OCI-LY3 (cell line): ENCODE results near the gene RASGRF2.
A peak's percentile ranks its signal among the peaks of the same experiment; 100 is the strongest.

Experiments
- H2AFZ ChIP-seq: fragments of 200-600, 300-600 bp; shearing (Covaris generic); 2 replicates; pipeline ENCODE4 v1.6.0; 2014; ENCODE audit warnings: antibody characterized with exemption, low read depth, low read length
- H3K27ac ChIP-seq: fragments of 200-600, 300-600 bp; sonication (generic); 2 replicates; pipeline ENCODE4 v1.5.1; 2014; ENCODE audit warnings: mild to moderate bottlenecking, low read length, moderate library complexity, mixed read lengths
- H3K27me3 ChIP-seq: fragments of 200-600, 300-600 bp; sonication (generic); 2 replicates; pipeline ENCODE4 v1.6.1; 2014; ENCODE audit warnings: low read depth, low read length, mixed read lengths
- H3K36me3 ChIP-seq: fragments of 200-600, 300-600 bp; sonication (generic); replicated peaks from 2 replicates; pipeline ENCODE3; 2014; ENCODE audit warnings: low read depth, low read length, mixed read lengths
- H3K4me1 ChIP-seq: fragments of 300-600, 200-600 bp; sonication (generic); 2 replicates; pipeline ENCODE4 v1.6.1; 2014; ENCODE audit warnings: low read length, mixed read lengths
- H3K4me2 ChIP-seq: fragments of 200-600, 300-600 bp; sonication (generic); 2 replicates; pipeline ENCODE4 v1.6.1; 2014; ENCODE audit warnings: low read length, mixed read lengths
- H3K4me3 ChIP-seq: fragments of 300-600, 200-600 bp; sonication (generic); 2 replicates; pipeline ENCODE4 v1.5.1; 2014; ENCODE audit warnings: antibody characterized with exemption, mild to moderate bottlenecking, low read length, moderate library complexity
- H3K79me2 ChIP-seq: fragments of 300-600, 200-600 bp; shearing (Covaris generic); 2 replicates; pipeline ENCODE4 v1.6.1; 2014; ENCODE audit warnings: mild to moderate bottlenecking, low read length, mixed read lengths
- H3K9ac ChIP-seq: fragments of 300-600, 200-600 bp; shearing (Covaris generic); 2 replicates; pipeline ENCODE4 v1.6.0; 2014; ENCODE audit warnings: mild to moderate bottlenecking, low read length, moderate library complexity
- H3K9me3 ChIP-seq: fragments of 200-600, 300-600 bp; shearing (Covaris generic); 2 replicates; pipeline ENCODE4 v1.6.1; 2014; ENCODE audit warnings: low read length, mixed read lengths; ENCODE audit not compliant: insufficient read depth
- H4K20me1 ChIP-seq: fragments of 200-600, 300-600 bp; sonication (generic); 2 replicates; pipeline ENCODE4 v1.6.1; 2016; ENCODE audit warnings: low read length, mixed read lengths; ENCODE audit not compliant: insufficient read depth
- EZH2phosphoT487 ChIP-seq: fragments of 200-600 bp; shearing (Covaris generic); IDR thresholded peaks from 2 replicates; pipeline ENCODE4 v1.6.1; 2018; ENCODE audit warnings: antibody characterized with exemption, mixed run types, low read depth
- TF ChIP-seq, protein P1 (sequence below): fragments of 200-600, 300-600 bp; sonication (generic); IDR thresholded peaks from 2 replicates; pipeline ENCODE4 v1.5.1; 2014; ENCODE audit warnings: antibody characterized with exemption, low read length, low read depth

The RASGRF2 gene

DNA sequence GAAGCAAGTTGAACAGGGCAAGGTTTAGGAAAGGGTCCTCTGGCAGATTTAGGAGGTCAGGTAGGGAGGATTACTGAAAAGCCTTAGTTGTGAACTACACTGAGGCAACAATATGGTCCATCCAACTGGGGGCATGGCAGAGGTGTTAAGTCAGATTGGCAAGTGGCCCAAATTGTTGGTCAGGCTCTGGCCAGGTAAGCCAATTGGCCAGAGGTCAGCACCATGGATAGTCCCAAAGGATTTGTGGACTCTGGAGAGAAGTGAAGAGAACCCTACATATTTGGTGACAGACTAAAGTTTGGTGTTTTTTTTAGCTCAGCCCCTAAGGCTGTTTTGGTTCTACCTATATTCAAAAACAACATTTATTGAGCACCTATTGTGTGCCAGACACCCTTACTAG, 39.1 kb upstream of the RASGRF2 start:
- no peaks in the 10 kb centered on the region for H3K79me2 ChIP-seq
- no peak overlapping the region for H3K4me3 ChIP-seq
- no peak overlapping the region for H3K27ac ChIP-seq
- H3K4me2 ChIP-seq: no peak overlapping the region
- no peak overlapping the region for H2AFZ ChIP-seq
- H4K20me1 ChIP-seq: no peaks in the 10 kb centered on the region
- H3K36me3 ChIP-seq: no peaks in the 10 kb centered on the region
- TF ChIP-seq EZH2phosphoT487: no peak
- TF ChIP-seq, protein P1, sequence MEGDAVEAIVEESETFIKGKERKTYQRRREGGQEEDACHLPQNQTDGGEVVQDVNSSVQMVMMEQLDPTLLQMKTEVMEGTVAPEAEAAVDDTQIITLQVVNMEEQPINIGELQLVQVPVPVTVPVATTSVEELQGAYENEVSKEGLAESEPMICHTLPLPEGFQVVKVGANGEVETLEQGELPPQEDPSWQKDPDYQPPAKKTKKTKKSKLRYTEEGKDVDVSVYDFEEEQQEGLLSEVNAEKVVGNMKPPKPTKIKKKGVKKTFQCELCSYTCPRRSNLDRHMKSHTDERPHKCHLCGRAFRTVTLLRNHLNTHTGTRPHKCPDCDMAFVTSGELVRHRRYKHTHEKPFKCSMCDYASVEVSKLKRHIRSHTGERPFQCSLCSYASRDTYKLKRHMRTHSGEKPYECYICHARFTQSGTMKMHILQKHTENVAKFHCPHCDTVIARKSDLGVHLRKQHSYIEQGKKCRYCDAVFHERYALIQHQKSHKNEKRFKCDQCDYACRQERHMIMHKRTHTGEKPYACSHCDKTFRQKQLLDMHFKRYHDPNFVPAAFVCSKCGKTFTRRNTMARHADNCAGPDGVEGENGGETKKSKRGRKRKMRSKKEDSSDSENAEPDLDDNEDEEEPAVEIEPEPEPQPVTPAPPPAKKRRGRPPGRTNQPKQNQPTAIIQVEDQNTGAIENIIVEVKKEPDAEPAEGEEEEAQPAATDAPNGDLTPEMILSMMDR: no peak
- peaks cover 10% of the 10 kb centered on the region for H3K4me1 ChIP-seq
- H3K9me3 ChIP-seq: no peaks in the 10 kb centered on the region
- no peaks in the 10 kb centered on the region for H3K27me3 ChIP-seq
- H3K9ac ChIP-seq: no peak overlapping the region

DNA sequence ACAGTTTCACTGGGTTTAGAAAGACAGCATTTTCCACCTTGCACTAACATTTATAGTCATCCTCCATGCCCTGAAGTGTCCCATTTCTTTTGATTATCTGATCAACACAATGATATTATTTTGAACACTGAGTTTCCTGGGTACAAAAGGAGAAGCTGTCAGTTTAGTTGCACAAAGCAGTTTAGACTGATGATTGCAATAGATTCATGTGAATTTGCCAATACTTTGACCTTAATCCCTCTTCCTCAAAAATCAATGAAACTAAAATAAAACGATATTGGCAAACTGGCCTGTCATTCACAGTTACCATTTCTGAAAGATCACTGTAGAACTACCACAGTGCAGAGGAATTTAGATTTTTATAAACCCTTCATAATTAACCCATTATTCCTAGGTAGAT, 34.2 kb upstream of the RASGRF2 start:
- no peaks in the 10 kb centered on the region for H3K9me3 ChIP-seq
- TF ChIP-seq EZH2phosphoT487: no peak
- TF ChIP-seq, protein P1: no peak
- no peak overlapping the region for H3K4me3 ChIP-seq
- no peaks in the 10 kb centered on the region for H3K36me3 ChIP-seq
- H3K4me1 ChIP-seq: peaks cover 27% of the 10 kb centered on the region
- no peak overlapping the region for H3K9ac ChIP-seq
- no peaks in the 10 kb centered on the region for H3K27me3 ChIP-seq
- H2AFZ ChIP-seq: no peak overlapping the region
- H3K79me2 ChIP-seq: no peaks in the 10 kb centered on the region
- H3K27ac ChIP-seq: no peak overlapping the region
- H4K20me1 ChIP-seq: no peaks in the 10 kb centered on the region
- no peak overlapping the region for H3K4me2 ChIP-seq

DNA sequence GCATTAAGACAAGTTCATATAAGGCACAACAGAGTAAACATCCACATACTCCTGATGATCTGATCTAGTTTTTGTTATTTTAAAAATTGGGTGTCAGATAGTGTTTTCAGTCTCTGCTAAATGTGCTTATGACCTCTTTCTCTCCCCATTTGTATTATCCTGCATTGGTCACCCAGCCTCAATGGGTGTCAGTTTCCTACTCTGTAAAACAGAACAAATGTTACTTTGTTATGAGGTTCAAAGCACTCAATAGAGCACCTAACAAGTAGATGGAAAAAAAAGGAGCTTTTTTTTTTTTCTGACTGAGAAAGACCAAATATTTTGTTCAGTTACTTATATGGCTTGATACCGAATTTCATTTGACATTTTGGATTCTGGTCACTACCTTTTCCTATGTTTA, 33.6 kb upstream of the RASGRF2 start:
- H3K27ac ChIP-seq: no peak overlapping the region
- no peaks in the 10 kb centered on the region for H3K27me3 ChIP-seq
- H3K4me3 ChIP-seq: no peak overlapping the region
- H3K4me2 ChIP-seq: no peak overlapping the region
- H2AFZ ChIP-seq: no peak overlapping the region
- no peaks in the 10 kb centered on the region for H3K9me3 ChIP-seq
- H3K9ac ChIP-seq: no peak overlapping the region
- H3K4me1 ChIP-seq: peaks cover 27% of the 10 kb centered on the region
- no peaks in the 10 kb centered on the region for H3K79me2 ChIP-seq
- H3K36me3 ChIP-seq: no peaks in the 10 kb centered on the region
- no peaks in the 10 kb centered on the region for H4K20me1 ChIP-seq
- TF ChIP-seq, protein P1: no peak
- no peak for TF ChIP-seq EZH2phosphoT487

DNA sequence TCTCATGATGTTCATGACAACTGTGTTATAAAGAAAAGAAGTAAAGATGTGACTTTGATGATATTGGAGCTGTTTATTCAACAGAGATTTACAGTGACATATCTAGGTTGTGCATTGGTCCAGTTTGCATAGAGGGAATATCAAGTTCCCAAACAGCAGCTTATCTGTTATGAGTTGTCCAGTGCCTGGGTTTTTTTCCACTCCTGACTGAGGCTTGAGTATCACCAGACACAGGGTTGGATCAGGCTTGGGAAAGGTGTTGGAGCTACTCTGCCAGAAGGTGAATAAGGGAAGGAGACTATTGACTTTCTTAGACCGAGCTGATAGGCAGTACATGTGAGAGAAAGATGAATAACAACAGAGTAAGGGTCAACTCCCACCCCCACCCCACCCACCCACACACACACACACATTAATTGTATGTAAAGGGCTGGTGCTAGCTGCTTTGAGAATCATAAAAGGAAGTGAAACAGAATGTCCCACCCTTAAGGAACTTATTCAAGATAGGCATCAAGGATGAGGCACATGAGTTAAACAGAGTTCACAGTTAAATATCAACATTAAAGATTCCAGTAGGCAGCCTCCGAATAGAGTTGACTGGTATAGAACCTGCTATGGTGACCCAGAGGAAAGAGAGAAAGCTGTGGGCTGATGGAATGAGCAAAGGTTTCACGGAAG, 33.0 kb upstream of the RASGRF2 start:
- TF ChIP-seq, protein P1: no peak
- no peak for TF ChIP-seq EZH2phosphoT487
- Histone ChIP-seq H3K27ac (no peak overlapping the region; the same call in 1 of the 2 replicates), H3K4me2 (peak overlapping the region; percentile 67)

More for the DNA sequence above, 33.0 kb upstream of the RASGRF2 start:
- H3K79me2 ChIP-seq: no peaks in the 10 kb centered on the region
- H4K20me1 ChIP-seq: no peaks in the 10 kb centered on the region
- no peaks in the 10 kb centered on the region for H3K36me3 ChIP-seq
- H2AFZ ChIP-seq: no peak overlapping the region
- H3K27me3 ChIP-seq: no peaks in the 10 kb centered on the region
- peaks cover 27% of the 10 kb centered on the region for H3K4me1 ChIP-seq
- H3K9ac ChIP-seq: no peak overlapping the region
- no peaks in the 10 kb centered on the region for H3K9me3 ChIP-seq
- peak overlapping the region; percentile 38; the same call in 1 of the 2 replicates for H3K4me3 ChIP-seq
